Progenitor cell of endocrine pancreas (in vitro differentiated cells): ENCODE measurements around the gene SRRM5. TPM values are rescaled to one million over a fixed set of nuclear protein-coding genes. Genes with fewer than 3 reads are reported as not detected.

ENCODE experiments used
- DNase-seq: peaks from one replicate; pipeline ENCODE4 v3.0.0; 2021; ENCODE audit warnings: low spot score; ENCODE audit not compliant: unreplicated experiment
- H3K27ac Mint-ChIP-seq: 2 replicates; pipeline ENCODE4 v1.8.0; 2021; ENCODE audit warnings: mild to moderate bottlenecking, moderate library complexity, mixed read lengths
- H3K27me3 Mint-ChIP-seq: 2 replicates; pipeline ENCODE4 v1.8.0; 2021; ENCODE audit warnings: mixed read lengths
- H3K36me3 Mint-ChIP-seq: 2 replicates; pipeline ENCODE4 v1.8.0; 2022; ENCODE audit warnings: mixed read lengths; ENCODE audit not compliant: insufficient read depth
- H3K4me1 Mint-ChIP-seq: 2 replicates; pipeline ENCODE4 v1.8.0; 2021; ENCODE audit warnings: low read depth, mixed read lengths
- H3K4me3 Mint-ChIP-seq: 2 replicates; pipeline ENCODE4 v1.8.0; 2021; ENCODE audit warnings: low read depth, mild to moderate bottlenecking, moderate library complexity, mixed read lengths
- H3K9me3 Mint-ChIP-seq: 2 replicates; pipeline ENCODE4 v1.8.0; 2021; ENCODE audit warnings: low read depth, mixed read lengths
- CTCF ChIP-seq: fragments of 200-600 bp; sonication (generic); IDR thresholded peaks from one replicate; pipeline ENCODE4 v1.5.0; 2021; ENCODE audit warnings: antibody characterized with exemption, mild to moderate bottlenecking; ENCODE audit not compliant: unreplicated experiment
- total RNA-seq: library from RNA; stranded (reverse); gene quantifications from 2 replicates; pipeline ENCODE4 v1.2.1, GENCODE V29; 2021

The SRRM5 gene
- total RNA-seq, 1 donor from 2014 or later = 0.79 TPM

- Mint-ChIP-seq H3K27me3 (no peaks in the 10 kb centered on the region), H3K9me3 (no peaks in the 10 kb centered on the region), H3K4me1 (peaks cover 4% of the 10 kb centered on the region), H3K36me3 (peaks cover 14% of the 10 kb centered on the region), H3K27ac (peak overlapping the region; percentile 62), H3K4me3 (peak overlapping the region; percentile 35)
- DNase-seq = peak; percentile 46
- TF ChIP-seq CTCF = peak; percentile 76
Measured at GRCh38 chr19:43651758-43652545, 40.1 kb downstream of the SRRM5 start.

GRCh38 chr19:43652546-43652874 lies 40.6 kb downstream of the SRRM5 start:
- peaks cover 12% of the 10 kb centered on the region for H3K36me3 Mint-ChIP-seq
- no peak for DNase-seq
- no peak for TF ChIP-seq CTCF
- H3K27ac Mint-ChIP-seq = no peak overlapping the region
- H3K4me3 Mint-ChIP-seq = no peak overlapping the region
- H3K4me1 Mint-ChIP-seq = peaks cover 4% of the 10 kb centered on the region
- no peaks in the 10 kb centered on the region for H3K27me3 Mint-ChIP-seq
- no peaks in the 10 kb centered on the region for H3K9me3 Mint-ChIP-seq

- H3K27ac Mint-ChIP-seq = no peak overlapping the region
- peaks cover 13% of the 10 kb centered on the region for H3K36me3 Mint-ChIP-seq
- H3K4me1 Mint-ChIP-seq = peaks cover 4% of the 10 kb centered on the region
Measured at GRCh38 chr19:43656436-43656835, 44.5 kb downstream of the SRRM5 start.

GRCh38 chr19:43658001-43658400 lies 46.1 kb downstream of the SRRM5 start:
- Mint-ChIP-seq H3K4me3 (no peak overlapping the region), H3K9me3 (no peaks in the 10 kb centered on the region), H3K4me1 (no peaks in the 10 kb centered on the region), H3K27me3 (no peaks in the 10 kb centered on the region), H3K36me3 (peaks cover 13% of the 10 kb centered on the region), H3K27ac (no peak overlapping the region)
- TF ChIP-seq CTCF = no peak
- DNase-seq = no peak

More at GRCh38 chr19:43656436-43656835, 44.5 kb downstream of the SRRM5 start:
- no peaks in the 10 kb centered on the region for H3K9me3 Mint-ChIP-seq
- TF ChIP-seq CTCF = no peak
- H3K27me3 Mint-ChIP-seq = no peaks in the 10 kb centered on the region
- DNase-seq = no peak
- no peak overlapping the region for H3K4me3 Mint-ChIP-seq

GRCh38 chr19:43658494-43658893 lies 46.6 kb downstream of the SRRM5 start:
- H3K27me3 Mint-ChIP-seq = no peaks in the 10 kb centered on the region
- no peak for DNase-seq
- H3K4me1 Mint-ChIP-seq = no peaks in the 10 kb centered on the region
- no peak for TF ChIP-seq CTCF
- no peak overlapping the region for H3K27ac Mint-ChIP-seq
- no peak overlapping the region for H3K4me3 Mint-ChIP-seq
- peaks cover 13% of the 10 kb centered on the region for H3K36me3 Mint-ChIP-seq
- no peaks in the 10 kb centered on the region for H3K9me3 Mint-ChIP-seq
